ENCODE data around the gene C10orf105. TPM values are rescaled to one million over a fixed set of nuclear protein-coding genes. Genes with fewer than 3 reads are reported as not detected.

Gene C10orf105
- total RNA-seq, 1 experiment from 2014 or later: not detected

DNA sequence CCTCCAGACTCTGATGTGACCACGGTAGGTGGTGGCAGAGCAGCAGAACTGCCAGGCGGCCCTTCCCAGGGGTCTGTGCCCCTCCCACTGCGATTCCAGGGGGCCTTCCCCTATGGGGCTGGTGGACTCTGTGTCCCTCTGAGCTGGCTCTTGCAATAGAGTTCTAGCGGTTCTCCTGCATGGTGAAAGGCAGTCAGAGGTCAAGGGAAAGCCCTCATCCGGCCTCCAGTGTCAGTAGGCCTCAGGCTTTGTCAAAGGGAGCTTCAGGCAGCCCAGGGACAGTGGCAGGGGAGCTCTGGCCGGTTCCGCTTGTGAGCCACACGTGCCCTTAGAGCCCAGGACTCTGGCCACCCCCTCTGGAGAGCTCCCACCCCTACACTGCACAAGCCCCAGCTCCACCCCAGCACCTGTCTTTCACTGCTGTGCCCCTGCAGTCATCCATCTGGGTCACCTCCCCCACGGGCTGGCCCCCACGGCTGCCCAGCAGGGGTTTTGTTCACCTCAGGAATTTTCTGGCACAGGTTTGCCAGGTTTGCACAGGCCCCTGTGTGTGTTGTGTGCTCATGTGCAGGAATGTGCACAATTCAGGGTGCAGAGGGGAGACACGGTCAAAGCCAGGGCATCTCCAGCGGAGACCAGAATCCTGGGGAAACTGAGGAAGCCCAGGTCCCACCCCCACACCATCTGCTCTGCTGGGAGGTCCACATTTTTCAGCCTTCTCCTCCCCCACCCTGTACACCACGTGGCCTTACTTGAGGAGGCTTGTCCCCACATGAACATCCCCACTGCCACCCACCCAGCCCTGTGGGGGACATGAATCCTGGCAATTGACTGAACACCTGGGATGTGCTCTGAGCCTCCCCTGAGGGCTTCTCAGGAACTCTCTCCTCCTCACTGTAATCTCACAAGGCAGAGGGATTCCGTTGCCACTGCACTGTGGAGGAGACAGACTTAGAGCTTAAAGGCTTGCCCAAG, 23.8 kb downstream of the C10orf105 start:
- no peak overlapping the region for H3K27ac ChIP-seq
- H3K36me3 ChIP-seq: no peaks in the 10 kb centered on the region
- no peak for DNase-seq
- H3K4me3 ChIP-seq: no peak overlapping the region
- H3K9me3 ChIP-seq (replicated peaks): no peaks in the 10 kb centered on the region
- no peaks in the 10 kb centered on the region for H3K4me1 ChIP-seq
- no peaks in the 10 kb centered on the region for H3K27me3 ChIP-seq

- Histone ChIP-seq H3K4me3 (no peak overlapping the region), H3K27me3 (no peaks in the 10 kb centered on the region), H3K36me3 (no peaks in the 10 kb centered on the region), H3K9me3 (replicated peaks) (no peaks in the 10 kb centered on the region), H3K27ac (no peak overlapping the region), H3K4me1 (no peaks in the 10 kb centered on the region)
- DNase-seq: no peak
Measured at GRCh38 chr10:71694567-71694968, 25.0 kb downstream of the C10orf105 start.

GRCh38 chr10:71694039-71694501, 25.5 kb downstream of the C10orf105 start:
- H3K9me3 ChIP-seq (replicated peaks): no peaks in the 10 kb centered on the region
- no peaks in the 10 kb centered on the region for H3K36me3 ChIP-seq
- H3K27me3 ChIP-seq: no peaks in the 10 kb centered on the region
- no peak for DNase-seq
- H3K4me1 ChIP-seq: no peaks in the 10 kb centered on the region
- H3K27ac ChIP-seq: no peak overlapping the region
- no peak overlapping the region for H3K4me3 ChIP-seq

- no peak for DNase-seq
- Histone ChIP-seq H3K27ac (no peak overlapping the region), H3K27me3 (no peaks in the 10 kb centered on the region), H3K4me3 (no peak overlapping the region), H3K9me3 (replicated peaks) (no peaks in the 10 kb centered on the region), H3K36me3 (no peaks in the 10 kb centered on the region), H3K4me1 (no peaks in the 10 kb centered on the region)
Measured at GRCh38 chr10:71693377-71693776, 26.2 kb downstream of the C10orf105 start.

- H3K27me3 ChIP-seq: no peaks in the 10 kb centered on the region
- H3K4me3 ChIP-seq: no peak overlapping the region
- DNase-seq: no peak
- H3K36me3 ChIP-seq: no peaks in the 10 kb centered on the region
- H3K4me1 ChIP-seq: no peaks in the 10 kb centered on the region
- H3K9me3 ChIP-seq (replicated peaks): no peaks in the 10 kb centered on the region
- H3K27ac ChIP-seq: no peak overlapping the region
Measured at GRCh38 chr10:71692598-71693306, 26.8 kb downstream of the C10orf105 start.

DNA sequence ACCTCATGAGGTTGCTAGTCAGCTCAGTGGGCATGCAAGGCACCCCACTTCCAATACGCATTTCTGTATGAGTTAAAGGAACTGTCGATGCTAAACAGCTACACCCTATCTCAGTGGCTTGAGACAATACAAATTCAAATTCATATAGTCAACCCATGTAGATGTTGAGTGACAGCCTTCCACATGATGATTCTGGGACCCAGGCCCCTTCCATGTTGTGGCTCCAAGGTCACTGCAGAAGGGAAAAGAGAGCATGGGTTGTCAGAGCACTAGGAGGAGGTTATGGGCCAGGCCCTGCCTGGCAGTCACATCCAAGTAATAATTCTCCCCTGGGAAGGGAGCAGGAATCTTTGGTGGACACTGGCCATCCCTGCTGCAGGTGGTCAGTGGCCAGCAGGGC, 28.2 kb downstream of the C10orf105 start:
- Histone ChIP-seq H3K9me3 (replicated peaks) (no peaks in the 10 kb centered on the region), H3K4me1 (no peaks in the 10 kb centered on the region), H3K4me3 (no peak overlapping the region), H3K27ac (no peak overlapping the region), H3K27me3 (no peaks in the 10 kb centered on the region), H3K36me3 (no peaks in the 10 kb centered on the region)
- DNase-seq: no peak

DNA sequence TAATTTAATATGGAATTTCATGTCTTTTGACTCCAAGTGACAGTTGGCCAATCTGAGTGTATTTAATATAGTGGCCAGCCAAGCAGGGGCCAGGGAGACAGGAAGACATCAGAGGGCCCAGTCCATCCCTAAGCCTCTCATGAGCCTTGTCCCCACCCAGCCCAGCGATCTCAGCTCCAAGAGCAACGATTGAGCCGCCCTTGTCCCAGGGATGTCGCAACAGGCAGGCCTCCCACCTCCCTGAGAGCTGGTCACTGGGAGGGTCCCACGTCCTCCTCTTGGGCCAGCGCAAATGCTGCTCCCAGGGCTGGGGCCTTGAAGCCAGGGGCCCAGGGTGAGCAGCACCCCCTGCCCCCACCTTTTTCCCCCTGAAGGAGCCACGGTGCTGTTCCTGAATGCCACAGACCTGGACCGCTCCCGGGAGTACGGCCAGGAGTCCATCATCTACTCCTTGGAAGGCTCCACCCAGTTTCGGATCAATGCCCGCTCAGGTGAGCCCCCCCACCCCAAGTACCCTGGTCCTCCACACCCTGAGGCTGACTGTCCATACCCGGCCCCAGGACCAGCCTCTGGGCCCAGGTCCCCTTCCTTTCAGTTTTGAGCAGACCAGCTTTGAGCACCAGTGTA, 29.4 kb downstream of the C10orf105 start:
- H3K27ac ChIP-seq: no peak overlapping the region
- H3K27me3 ChIP-seq: no peaks in the 10 kb centered on the region
- DNase-seq: no peak

GRCh38 chr10:71688256-71688655, 31.3 kb downstream of the C10orf105 start:
- H3K27me3 ChIP-seq: no peaks in the 10 kb centered on the region

More for the DNA sequence above, 29.4 kb downstream of the C10orf105 start:
- H3K4me3 ChIP-seq: no peak overlapping the region
- H3K36me3 ChIP-seq: no peaks in the 10 kb centered on the region
- no peaks in the 10 kb centered on the region for H3K4me1 ChIP-seq
- no peaks in the 10 kb centered on the region for H3K9me3 ChIP-seq (replicated peaks)

DNA sequence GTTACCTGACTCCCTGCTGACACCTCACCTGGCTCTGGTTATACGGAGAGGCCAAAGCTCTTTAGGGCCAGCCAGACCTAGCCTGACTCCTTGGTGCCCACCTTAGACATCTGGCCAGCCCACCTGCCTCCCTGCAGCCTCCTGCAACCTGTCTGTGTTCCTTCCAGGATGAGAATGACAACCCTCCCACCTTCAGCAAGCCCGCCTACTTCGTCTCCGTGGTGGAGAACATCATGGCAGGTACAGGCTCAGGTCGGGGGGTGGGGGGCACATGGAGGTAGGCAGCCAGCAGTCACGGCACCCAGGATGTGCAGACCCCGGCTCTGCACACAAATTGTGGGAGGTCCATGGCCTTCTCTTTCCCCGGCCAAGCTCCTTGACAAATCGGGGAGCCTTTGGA, 32.1 kb downstream of the C10orf105 start:
- Histone ChIP-seq H3K27ac (no peak overlapping the region), H3K4me1 (no peaks in the 10 kb centered on the region), H3K4me3 (no peak overlapping the region), H3K27me3 (no peaks in the 10 kb centered on the region), H3K9me3 (replicated peaks) (no peaks in the 10 kb centered on the region), H3K36me3 (no peaks in the 10 kb centered on the region)
- no peak for DNase-seq

More at GRCh38 chr10:71688256-71688655, 31.3 kb downstream of the C10orf105 start:
- no peaks in the 10 kb centered on the region for H3K36me3 ChIP-seq
- H3K4me1 ChIP-seq: no peaks in the 10 kb centered on the region
- H3K27ac ChIP-seq: no peak overlapping the region
- DNase-seq: no peak
- no peak overlapping the region for H3K4me3 ChIP-seq
- no peaks in the 10 kb centered on the region for H3K9me3 ChIP-seq (replicated peaks)

DNA sequence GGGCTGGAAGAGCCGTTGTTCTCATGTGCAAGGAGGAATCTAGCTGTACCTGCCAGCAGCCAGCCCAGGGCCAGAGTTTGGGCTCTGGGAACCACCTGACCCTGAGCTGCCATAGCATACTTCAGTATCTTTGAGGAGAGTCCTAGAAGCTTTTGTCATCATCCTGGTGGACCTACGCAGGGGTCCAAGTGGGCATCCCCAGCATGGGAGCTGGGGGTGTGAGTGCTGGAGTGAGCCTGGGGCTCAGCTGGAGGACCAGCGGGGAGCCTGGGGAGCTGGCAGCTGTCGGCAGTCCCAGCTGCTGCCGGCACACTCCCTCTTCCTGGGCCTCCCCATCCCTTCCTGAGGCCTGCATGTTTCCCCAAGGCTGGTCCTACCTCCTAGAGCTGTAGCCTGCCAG, 32.5 kb downstream of the C10orf105 start:
- Histone ChIP-seq H3K4me3 (no peak overlapping the region), H3K27ac (no peak overlapping the region), H3K9me3 (replicated peaks) (no peaks in the 10 kb centered on the region), H3K36me3 (no peaks in the 10 kb centered on the region), H3K4me1 (no peaks in the 10 kb centered on the region), H3K27me3 (no peaks in the 10 kb centered on the region)
- peak in 1 of 2 experiments; percentile 23 for DNase-seq

GRCh38 chr10:71685554-71686232, 33.9 kb downstream of the C10orf105 start:
- Histone ChIP-seq H3K27me3 (no peaks in the 10 kb centered on the region), H3K36me3 (no peaks in the 10 kb centered on the region)

GRCh38 chr10:71684356-71685173, 35.0 kb downstream of the C10orf105 start:
- Histone ChIP-seq H3K27me3 (no peaks in the 10 kb centered on the region), H3K27ac (no peak overlapping the region), H3K36me3 (no peaks in the 10 kb centered on the region), H3K9me3 (replicated peaks) (no peaks in the 10 kb centered on the region), H3K4me1 (no peaks in the 10 kb centered on the region), H3K4me3 (no peak overlapping the region)
- no peak for DNase-seq

More at GRCh38 chr10:71685554-71686232, 33.9 kb downstream of the C10orf105 start:
- no peak overlapping the region for H3K27ac ChIP-seq
- DNase-seq: no peak
- no peaks in the 10 kb centered on the region for H3K9me3 ChIP-seq (replicated peaks)
- H3K4me1 ChIP-seq: no peaks in the 10 kb centered on the region
- H3K4me3 ChIP-seq: no peak overlapping the region

GRCh38 chr10:71683301-71683700, 36.3 kb downstream of the C10orf105 start:
- no peaks in the 10 kb centered on the region for H3K9me3 ChIP-seq (replicated peaks)
- DNase-seq: no peak
- H3K27me3 ChIP-seq: no peaks in the 10 kb centered on the region
- H3K27ac ChIP-seq: no peak overlapping the region
- no peak overlapping the region for H3K4me3 ChIP-seq
- H3K36me3 ChIP-seq: no peaks in the 10 kb centered on the region
- no peaks in the 10 kb centered on the region for H3K4me1 ChIP-seq

GRCh38 chr10:71681977-71682376, 37.6 kb downstream of the C10orf105 start:
- DNase-seq: no peak
- no peaks in the 10 kb centered on the region for H3K4me1 ChIP-seq
- H3K4me3 ChIP-seq: no peak overlapping the region
- no peaks in the 10 kb centered on the region for H3K9me3 ChIP-seq (replicated peaks)
- no peaks in the 10 kb centered on the region for H3K27me3 ChIP-seq
- H3K27ac ChIP-seq: no peak overlapping the region
- no peaks in the 10 kb centered on the region for H3K36me3 ChIP-seq

Data from SJCRH30 (cell line).